ENCODE results near the gene ABHD17C. TPM values are rescaled to one million over a fixed set of nuclear protein-coding genes. Genes with fewer than 3 reads are reported as not detected.

Gene ABHD17C
- total and polyA plus RNA-seq, 2 donors from 2014 or later: 18.8 to 20.6 TPM

GRCh38 chr15:80668546-80669236 is 26.4 kb upstream of the ABHD17C start:
- H3K4me1 ChIP-seq (ENCODE audit: control insufficient read depth in 2 of 3, insufficient read depth in 2 of 3, low read depth in 1 of 3, low read length in 3 of 3): no peaks in the 10 kb centered on the region
- H3K27ac ChIP-seq (ENCODE audit: low read depth in 2 of 2, low read length in 2 of 2): no peak overlapping the region
- FAIRE-seq (no peak), DNase-seq (no peak)
- no peaks in the 10 kb centered on the region for H3K36me3 ChIP-seq (ENCODE audit: control insufficient read depth in 2 of 3, insufficient read depth in 3 of 3, low read length in 3 of 3)
- no peaks in the 10 kb centered on the region for H3K27me3 ChIP-seq (ENCODE audit: control insufficient read depth, insufficient read depth, low read length)
- no peak overlapping the region for H3K4me3 ChIP-seq (ENCODE audit: low read length in 3 of 3)
- H3K9ac ChIP-seq (ENCODE audit: low read length in 3 of 3): no peak overlapping the region
- intact Hi-C loops (cut with DNase I): no loop called here
- TF ChIP-seq CTCF (IDR thresholded peaks at IDR 0.05; ENCODE audit: borderline replicate concordance, extremely low read depth, insufficient read depth): no peak
- no peaks in the 10 kb centered on the region for H3K9me3 ChIP-seq (ENCODE audit: control insufficient read depth in 2 of 3, insufficient read depth in 1 of 3, low read length in 3 of 3)

- H3K27me3 ChIP-seq (ENCODE audit: control insufficient read depth, insufficient read depth, low read length): no peaks in the 10 kb centered on the region
- no peak overlapping the region for H3K4me3 ChIP-seq (ENCODE audit: low read length in 3 of 3)
- no peak for DNase-seq
- H3K4me1 ChIP-seq (ENCODE audit: control insufficient read depth in 2 of 3, insufficient read depth in 2 of 3, low read depth in 1 of 3, low read length in 3 of 3): no peaks in the 10 kb centered on the region
- H3K9me3 ChIP-seq (ENCODE audit: control insufficient read depth in 2 of 3, insufficient read depth in 1 of 3, low read length in 3 of 3): no peaks in the 10 kb centered on the region
- H3K36me3 ChIP-seq (ENCODE audit: control insufficient read depth in 2 of 3, insufficient read depth in 3 of 3, low read length in 3 of 3): no peaks in the 10 kb centered on the region
- no peak for TF ChIP-seq CTCF (IDR thresholded peaks at IDR 0.05; ENCODE audit: borderline replicate concordance, extremely low read depth, insufficient read depth)
- FAIRE-seq: no peak
- H3K9ac ChIP-seq (ENCODE audit: low read length in 3 of 3): no peak overlapping the region
- no peak overlapping the region for H3K27ac ChIP-seq (ENCODE audit: low read depth in 2 of 2, low read length in 2 of 2)
- intact Hi-C loops (cut with DNase I): no loop called here
Observed at GRCh38 chr15:80669663-80670273, 25.3 kb upstream of the ABHD17C start.

- FAIRE-seq (no peak), DNase-seq (no peak)
- no peaks in the 10 kb centered on the region for H3K9me3 ChIP-seq (ENCODE audit: control insufficient read depth in 2 of 3, insufficient read depth in 1 of 3, low read length in 3 of 3)
- no peaks in the 10 kb centered on the region for H3K27me3 ChIP-seq (ENCODE audit: control insufficient read depth, insufficient read depth, low read length)
- intact Hi-C loops (cut with DNase I): no loop called here
- no peaks in the 10 kb centered on the region for H3K36me3 ChIP-seq (ENCODE audit: control insufficient read depth in 2 of 3, insufficient read depth in 3 of 3, low read length in 3 of 3)
- TF ChIP-seq CTCF (IDR thresholded peaks at IDR 0.05; ENCODE audit: borderline replicate concordance, extremely low read depth, insufficient read depth): no peak
- H3K4me1 ChIP-seq (ENCODE audit: control insufficient read depth in 2 of 3, insufficient read depth in 2 of 3, low read depth in 1 of 3, low read length in 3 of 3): no peaks in the 10 kb centered on the region
- H3K9ac ChIP-seq (ENCODE audit: low read length in 3 of 3): no peak overlapping the region
- no peak overlapping the region for H3K4me3 ChIP-seq (ENCODE audit: low read length in 3 of 3)
- no peak overlapping the region for H3K27ac ChIP-seq (ENCODE audit: low read depth in 2 of 2, low read length in 2 of 2)
Observed at GRCh38 chr15:80673561-80674244, 21.4 kb upstream of the ABHD17C start.

All from kidney (tissue), 14 donors.